Fibroblast of skin of right quadriceps (primary cell): ENCODE data around the gene UGT1A9.
"Not testable (repeated sequence)": the region's sequence is repeated elsewhere in the genome, so short reads cannot be mapped to it uniquely, and the experiment has no call there.

Source experiments
- DNase-seq: peaks from one replicate; pipeline ENCODE4 v3.0.0-alpha.2; 2013

Gene UGT1A9

DNA sequence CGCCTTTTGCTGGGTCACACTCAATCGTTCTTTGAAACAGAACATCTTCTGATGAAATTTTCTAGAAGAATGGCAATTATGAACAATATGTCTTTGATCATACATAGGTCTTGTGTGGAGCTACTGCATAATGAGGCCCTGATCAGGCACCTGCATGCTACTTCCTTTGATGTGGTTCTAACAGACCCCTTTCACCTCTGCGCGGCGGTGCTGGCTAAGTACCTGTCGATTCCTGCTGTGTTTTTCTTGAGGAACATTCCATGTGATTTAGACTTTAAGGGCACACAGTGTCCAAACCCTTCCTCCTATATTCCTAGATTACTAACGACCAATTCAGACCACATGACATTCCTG, 41.5 kb downstream of the UGT1A9 start:
- DNase-seq: no peak

DNA sequence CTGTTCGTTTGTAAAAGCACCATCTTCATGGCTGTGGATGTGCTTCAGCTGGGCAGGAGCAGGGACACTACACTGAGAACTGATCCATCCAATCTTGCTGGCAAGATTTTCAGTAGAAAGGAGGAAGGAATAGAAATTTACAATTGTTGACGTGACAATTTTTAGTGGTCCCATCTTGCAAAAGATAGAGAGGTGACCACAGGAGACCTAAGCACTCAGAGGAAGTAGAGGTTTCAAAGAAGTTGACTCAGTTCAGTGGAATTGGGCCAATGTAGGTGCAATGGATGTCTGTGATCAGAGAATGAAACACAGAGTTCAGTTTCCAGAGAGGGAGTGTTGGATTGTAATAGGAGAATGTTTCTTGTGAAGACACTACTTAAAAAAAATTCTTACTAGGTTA, 42.4 kb downstream of the UGT1A9 start:
- DNase-seq: no peak

DNA sequence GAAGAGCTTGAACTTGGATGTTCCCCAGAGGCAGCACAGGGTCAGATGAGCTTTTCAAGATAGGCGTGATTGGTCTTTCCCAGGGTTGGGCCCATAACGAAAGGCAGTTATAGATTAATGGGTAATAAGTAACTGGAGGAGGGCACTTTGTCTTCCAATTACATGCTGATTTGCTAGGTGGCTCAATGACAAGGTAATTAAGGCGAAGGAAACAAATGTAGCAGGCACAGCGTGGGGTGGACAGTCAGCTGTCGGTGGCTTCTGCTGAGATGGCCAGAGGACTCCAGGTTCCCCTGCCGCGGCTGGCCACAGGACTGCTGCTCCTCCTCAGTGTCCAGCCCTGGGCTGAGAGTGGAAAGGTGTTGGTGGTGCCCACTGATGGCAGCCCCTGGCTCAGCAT, 46.9 kb downstream of the UGT1A9 start, which contains the start of gene UGT1A4:
UGT1A4 (plus strand) TSS at position 185 of the 400 bp plus-strand sequence; CDS start at position 270, 85 bp downstream.
- no peak for DNase-seq

DNA sequence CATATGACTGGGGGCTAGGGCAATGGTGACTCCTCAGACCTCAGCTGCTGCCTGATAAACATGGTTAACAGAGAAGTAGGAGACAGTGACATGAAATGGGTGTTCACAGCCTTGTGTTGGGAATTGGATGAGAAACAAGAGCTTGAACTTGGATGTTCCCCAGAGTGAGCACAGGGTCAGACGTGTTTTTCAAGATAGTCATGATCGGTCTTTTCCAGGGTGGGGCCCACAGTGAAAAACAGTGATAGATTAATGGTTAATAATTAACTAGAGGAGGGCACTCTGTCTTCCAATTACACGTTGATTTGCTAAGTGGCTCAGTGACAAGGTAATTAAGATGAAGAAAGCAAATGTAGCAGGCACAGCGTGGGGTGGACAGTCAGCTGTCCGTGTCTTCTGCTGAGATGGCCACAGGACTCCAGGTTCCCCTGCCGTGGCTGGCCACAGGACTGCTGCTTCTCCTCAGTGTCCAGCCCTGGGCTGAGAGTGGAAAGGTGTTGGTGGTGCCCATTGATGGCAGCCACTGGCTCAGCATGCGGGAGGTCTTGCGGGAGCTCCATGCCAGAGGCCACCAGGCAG, 57.1 kb downstream of the UGT1A9 start, which contains the start of gene UGT1A3:
UGT1A3 (plus strand) TSS at position 320 of the 579 bp plus-strand sequence; CDS start at position 405, 85 bp downstream.
- DNase-seq: no peak

DNA sequence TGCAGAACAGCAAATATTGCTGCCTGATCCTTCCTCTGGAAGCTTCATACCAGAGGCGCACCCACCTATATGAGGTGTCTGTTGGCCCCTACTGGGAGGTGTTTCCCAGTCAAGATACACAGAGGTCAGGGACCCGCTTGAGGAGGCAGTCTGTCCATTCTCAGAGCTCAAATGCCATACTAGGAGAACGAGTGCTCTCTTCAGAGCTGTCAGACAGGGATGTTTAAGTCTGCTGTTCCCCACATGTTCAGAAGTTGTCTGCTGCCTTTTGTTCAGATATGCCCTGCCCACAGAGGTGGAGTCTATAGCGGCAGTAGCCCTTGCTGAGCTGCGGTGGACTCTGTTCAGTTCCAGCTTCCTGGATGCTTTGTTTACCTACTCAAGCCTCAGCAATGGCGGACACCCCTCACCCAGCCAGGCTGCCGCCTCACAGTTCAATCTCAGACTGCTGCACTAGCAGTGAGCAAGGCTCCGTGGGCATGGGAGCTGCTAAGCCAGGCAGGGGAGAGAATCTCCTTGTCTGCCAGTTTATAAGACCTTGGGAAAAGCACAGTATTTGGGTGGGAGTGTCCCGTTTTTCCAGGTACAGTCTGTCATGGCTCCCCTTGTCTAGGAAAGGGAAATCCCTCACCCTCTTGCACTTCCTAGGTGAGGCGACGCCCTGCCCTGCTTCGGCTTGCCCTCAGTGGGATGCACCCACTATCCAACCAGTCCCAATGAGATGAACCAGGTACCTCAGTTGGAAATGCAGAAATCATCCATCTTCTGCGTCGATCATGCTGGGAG, 65.4 kb downstream of the UGT1A9 start:
- not testable (repeated sequence) for DNase-seq

DNA sequence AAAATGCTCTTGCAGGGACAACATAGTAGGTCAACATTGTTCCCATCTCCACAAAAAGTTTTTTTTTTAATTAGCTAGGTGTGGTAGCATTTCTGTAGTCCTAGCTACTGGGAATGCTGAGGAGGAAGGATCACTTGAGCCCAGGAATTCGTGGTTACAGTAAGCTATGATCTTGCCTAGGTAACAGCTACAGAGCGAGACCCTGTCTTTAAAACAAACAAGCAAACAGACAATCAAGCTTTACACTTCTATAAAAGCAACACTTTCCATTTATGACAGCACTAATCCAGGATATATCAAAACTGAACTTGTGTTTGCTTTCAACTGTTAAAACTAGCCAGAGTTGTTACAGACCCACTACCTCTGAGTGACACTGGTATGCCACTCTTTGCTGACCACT, 69.2 kb downstream of the UGT1A9 start:
- DNase-seq: no peak

DNA sequence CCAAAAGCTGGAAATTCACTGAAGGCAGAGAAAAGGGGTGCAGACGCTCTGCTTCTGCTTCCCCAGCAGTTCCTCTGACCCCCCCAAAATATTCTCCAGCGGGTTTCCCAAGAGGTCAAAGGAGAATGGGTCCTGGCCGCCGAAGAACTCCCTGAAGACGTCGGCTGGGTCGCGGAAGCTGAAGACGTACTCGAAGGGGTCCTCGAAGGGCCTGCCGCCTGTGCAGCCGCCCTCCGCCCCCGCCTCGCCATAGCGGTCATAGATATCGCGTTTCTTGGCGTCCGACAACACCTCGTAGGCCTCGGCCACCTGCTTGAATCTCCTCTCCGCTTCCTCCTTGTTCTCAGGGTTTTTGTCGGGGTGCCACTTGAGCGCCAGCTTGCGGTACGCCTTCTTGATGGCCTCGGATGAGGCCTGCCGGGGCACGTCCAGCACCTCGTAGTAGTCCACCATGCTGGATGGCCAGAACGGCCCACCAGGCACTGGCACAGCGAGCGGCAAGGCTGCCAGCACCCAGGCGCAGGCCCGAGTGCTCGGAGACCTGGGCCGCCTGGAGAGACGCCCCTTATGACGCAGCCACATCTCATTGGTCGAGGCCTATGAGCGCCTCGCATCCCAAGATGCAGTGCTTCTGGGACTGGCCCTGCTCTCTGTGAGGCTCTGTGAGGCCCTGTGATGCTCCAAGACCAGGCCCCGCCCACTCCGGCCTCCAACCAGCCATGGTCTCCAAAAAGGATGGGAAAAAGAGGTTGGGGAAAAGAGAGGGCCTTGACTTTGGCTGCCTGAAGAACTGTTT, 72.0 kb downstream of the UGT1A9 start:
- no peak for DNase-seq

DNA sequence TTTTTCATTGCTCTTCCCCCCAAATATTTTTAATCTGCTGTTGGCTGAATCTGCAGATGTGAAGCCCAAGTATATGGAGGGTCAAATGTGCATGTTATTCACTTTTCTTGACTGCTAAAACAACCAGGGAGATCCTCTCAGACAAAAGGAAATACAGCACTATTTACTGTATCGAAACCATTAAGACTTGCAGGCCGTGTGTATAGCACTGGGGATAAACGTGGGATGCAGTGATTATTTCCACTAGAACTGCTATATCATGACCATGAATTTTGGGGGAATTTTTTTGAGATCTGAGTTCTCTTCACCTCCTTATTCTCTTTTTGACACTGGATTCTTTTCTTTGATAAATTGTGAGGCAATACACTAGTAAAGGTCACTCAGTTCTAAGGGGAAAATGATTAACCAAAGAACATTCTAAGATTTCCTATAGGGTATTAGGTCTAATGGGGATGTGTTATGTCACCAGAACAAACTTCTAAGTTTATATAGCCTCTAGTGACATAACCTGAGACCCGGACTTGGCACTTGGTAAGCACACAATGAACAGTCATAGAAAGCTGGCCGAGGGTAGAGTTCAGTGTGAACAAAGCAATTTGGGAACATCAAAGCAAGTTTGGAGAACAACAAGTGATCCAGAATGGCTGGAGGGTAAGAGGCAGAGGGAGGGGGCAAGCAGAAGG, 73.5 kb downstream of the UGT1A9 start:
- DNase-seq: no peak

DNA sequence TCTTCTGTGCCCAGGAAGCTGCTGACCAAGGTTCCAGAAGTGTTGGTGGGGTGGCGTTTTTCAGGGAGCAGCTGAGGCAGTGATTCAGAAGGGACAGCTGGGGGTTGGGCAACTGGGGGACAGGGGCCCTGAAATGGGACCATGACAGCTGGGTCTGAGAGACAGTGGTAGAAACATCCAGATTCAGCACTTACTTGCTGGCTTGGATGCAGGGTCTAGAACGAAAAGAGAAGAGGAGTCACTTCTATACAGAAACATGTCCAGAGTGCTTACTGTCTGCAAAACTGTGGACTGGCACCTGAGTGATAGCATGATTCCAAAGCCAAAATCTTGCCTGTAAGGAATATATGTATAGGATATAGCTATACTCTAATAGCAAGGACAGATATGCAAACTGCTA, 74.1 kb downstream of the UGT1A9 start:
- not testable (repeated sequence) for DNase-seq

DNA sequence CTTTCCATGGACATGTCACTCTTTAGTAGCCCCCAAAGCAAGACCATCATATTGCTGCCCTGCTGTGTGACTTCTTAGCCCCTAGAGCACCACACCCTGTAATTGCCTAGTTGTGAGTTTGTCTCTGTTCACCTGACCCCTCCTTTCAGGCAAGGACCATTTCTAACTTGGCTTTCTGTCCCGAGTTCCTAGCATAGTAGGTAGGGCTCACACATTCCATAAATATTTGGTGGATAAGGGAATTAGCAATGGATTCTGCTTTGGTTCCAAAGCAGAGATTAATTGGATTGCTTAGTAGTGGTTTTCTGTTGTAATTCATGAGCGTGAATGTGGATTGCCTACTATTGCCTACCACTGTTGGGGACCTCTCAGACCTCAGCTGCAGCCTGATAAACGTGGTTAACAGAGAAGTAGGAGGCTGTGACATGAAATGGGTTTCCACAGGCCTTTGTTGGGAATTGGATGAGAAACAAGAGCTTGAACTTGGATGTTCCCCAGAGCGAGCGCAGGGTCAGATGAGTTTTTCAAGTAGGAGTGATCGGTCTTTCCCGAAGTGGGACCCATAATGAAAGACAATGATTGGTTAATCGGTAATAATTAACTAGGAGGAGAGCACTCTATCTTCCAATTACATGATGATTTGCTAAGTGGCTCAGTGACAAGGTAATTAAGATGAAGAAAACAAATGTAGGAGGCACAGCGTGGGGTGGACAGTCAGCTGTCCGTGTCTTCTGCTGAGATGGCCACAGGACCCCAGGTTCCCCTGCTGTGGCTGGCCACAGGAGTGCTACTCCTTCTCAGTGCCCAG, 75.0 kb downstream of the UGT1A9 start:
- DNase-seq: no peak

DNA sequence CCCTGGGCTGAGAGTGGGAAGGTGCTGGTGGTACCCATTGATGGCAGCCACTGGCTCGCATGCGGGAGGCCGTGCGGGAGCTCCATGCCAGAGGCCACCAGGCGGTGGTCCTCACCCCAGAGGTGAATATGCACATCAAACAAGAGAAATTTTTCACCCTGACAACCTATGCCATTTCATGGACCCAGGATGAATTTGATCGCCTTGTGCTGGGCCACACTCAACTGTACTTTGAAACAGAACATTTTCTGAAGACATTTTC, 75.5 kb downstream of the UGT1A9 start:
- no peak for DNase-seq

DNA sequence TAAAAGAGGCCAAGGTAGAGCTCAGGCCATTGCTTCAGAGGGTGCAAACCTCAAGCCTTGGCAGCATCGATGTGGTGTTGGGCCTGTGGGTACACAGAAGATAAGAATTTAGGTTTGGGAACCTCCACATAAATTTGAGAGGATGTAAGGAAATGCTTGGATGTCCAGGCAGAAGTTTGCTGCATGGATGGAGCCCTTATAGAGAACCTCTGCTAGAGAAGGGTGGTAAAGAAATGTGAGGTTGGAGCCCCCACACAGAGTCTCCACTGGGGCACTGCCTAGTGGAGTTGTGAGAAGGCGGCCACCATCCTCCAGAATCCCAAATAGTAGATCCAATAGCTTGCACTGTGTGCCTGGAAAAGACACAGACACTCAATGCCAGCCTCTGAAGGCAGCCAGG, 79.0 kb downstream of the UGT1A9 start:
- not testable (repeated sequence) for DNase-seq

DNA sequence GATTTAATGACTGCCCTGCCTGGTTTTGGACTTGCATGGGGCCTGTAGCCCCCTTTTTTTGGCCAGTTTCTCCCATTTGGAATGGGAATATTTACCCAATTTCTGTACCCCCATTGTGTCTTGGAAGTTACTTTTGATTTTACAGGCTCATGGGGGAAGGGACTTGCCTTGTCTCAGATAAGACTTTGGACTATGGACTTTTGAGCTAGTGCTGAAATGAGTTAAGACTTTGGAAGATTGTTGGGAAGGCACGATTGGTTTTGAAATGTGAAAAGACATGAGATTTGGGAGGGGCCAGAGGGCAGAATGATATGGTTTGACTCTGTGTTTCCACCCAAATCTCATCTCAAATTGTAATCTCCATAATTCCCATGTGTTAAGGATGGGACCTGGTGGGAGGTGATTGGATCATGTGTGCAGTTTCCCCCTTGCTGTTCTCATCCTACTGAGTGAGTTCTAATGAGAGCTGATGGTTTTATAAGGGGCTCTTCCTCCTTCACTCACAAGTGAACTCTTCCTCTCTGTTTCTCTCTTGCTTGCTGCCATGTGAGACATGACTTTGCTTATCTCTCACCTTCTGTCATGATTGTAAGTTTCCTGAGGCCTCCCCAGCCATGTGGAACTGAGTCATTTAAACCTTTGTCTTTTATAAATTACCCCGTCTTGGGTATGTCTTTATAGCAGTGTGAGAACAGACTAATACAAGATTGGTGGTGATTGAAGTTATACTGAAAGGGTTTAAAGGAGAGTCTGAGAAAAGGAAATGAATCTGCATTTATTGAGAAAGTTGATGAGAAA, 79.7 kb downstream of the UGT1A9 start:
- DNase-seq: not testable (repeated sequence)

DNA sequence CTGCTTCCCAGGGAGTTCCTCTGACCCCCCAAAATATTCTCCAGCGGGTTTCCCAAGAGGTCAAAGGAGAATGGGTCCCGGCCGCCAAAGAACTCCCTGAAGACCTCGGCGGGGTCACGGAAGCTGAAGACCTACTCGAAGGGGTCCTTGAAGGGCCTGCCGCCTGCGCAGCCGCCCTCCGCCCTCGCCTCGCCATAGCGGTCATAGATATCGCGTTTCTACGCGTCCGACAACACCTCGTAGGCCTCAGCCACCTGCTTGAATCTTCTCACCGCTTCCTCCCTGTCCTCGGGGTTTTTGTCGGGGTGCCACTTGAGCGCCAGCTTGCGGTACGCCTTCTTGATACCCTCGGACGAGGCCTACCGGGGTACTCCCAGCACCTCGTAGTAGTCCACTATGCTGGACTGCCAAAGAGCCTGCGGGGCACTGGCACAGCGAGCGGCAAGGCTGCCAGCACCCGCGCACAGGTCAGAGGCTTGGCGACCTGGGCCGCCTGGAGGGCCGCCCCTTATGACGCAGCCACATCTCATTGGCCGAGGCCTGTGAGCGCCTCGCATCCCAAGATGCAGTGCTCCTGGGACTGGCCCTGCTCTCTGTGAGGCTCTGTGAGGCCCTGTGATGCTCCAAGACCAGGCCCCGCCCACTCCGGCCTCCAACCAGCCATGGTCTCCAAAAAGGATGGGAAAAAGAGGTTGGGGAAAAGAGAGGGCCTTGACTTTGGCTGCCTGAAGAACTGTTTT, 83.3 kb downstream of the UGT1A9 start:
- DNase-seq: no peak

DNA sequence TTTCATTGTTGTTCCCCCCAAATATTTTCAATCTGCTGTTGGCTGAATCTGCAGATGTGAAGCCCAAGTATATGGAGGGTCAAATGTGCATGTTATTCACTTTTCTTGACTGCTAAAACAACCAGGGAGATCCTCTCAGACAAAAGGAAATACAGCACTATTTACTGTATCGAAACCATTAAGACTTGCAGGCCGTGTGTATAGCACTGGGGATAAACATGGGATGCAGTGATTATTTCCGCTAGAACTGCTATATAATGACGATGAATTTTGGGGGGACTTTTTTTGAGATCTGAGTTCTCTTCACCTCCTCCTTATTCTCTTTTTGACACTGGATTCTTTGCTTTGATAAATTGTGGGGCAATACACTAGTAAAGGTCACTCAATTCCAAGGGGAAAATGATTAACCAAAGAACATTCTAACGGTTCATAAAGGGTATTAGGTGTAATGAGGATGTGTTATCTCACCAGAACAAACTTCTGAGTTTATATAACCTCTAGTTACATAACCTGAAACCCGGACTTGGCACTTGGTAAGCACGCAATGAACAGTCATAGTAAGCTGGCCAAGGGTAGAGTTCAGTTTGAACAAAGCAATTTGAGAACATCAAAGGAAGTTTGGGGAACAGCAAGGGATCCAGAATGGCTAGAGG, 84.9 kb downstream of the UGT1A9 start:
- DNase-seq: no peak

DNA sequence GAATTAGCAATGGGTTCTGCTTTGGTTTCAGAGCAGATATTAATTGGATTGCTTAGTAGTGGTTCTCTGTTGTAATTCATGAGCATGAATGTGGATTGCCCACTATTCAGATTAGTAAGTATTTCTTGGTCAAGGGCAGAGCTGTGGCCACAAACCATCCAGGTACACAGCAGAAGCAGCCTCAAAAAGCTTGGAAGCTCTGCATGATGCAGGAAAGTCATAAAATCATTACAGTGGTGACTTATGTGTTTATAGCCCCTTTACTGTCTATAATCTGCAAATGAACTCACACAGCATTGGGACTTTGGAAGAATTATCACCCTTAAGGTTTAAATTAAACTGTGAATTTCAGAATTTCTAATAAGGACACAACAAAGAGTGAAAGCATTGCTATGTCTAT, 86.4 kb downstream of the UGT1A9 start:
- no peak for DNase-seq

DNA sequence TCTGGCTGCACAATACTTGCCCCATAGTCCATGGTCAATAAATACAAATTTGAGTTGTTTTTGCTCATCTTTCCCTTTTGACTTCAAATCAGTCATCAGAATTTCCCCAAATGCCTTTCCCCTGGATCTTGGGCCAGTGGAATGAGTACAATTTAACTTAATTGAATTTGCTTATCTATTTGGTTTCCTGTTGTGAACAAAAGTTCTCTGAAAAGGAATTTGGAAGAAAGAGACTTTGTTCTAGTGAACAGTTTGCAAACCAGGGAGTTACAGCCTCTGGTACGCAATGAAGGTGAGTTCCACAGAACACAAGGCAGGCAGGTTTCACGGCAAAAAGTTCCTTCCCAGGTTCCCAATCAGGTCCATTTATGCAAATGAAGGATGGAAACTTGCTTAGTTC, 87.2 kb downstream of the UGT1A9 start:
- DNase-seq: no peak

DNA sequence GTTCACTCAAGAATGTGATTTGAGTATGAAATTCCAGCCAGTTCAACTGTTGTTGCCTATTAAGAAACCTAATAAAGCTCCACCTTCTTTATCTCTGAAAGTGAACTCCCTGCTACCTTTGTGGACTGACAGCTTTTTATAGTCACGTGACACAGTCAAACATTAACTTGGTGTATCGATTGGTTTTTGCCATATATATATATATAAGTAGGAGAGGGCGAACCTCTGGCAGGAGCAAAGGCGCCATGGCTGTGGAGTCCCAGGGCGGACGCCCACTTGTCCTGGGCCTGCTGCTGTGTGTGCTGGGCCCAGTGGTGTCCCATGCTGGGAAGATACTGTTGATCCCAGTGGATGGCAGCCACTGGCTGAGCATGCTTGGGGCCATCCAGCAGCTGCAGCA, 88.3 kb downstream of the UGT1A9 start, which contains the start of gene UGT1A1:
UGT1A1 (plus strand) TSS at position 228 of the 400 bp plus-strand sequence; CDS start at position 246, 18 bp downstream.
- DNase-seq: no peak

DNA sequence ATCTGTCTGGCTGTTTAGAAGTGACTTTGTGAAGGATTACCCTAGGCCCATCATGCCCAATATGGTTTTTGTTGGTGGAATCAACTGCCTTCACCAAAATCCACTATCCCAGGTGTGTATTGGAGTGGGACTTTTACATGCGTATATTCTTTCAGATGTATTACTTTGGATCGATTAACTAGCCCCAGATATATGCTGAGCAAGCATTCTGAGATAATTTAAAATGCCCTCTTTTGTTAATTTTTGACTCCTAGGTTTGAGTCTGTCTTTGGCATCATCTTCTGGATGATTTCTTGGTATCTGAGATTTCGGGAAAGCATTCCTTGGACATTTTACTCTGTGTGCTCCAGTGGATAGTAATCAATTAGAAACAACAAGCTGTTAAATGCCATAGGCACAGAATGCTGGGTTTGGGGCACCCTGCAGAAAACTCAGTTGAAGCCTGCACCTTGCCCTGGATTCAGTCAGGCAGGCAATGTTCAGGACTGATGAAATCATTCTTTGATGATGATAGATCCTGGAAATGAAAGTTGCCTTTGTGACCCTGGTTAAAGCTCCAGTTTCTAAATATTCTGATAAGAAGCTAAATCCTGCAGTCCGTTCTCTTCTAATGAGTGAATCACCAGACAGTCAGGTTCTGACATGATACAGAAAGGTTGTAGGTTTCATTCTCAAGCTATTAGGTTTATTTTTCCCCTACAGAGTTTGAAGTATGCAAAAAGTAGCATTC, 89.5 kb downstream of the UGT1A9 start:
- no peak for DNase-seq

DNA sequence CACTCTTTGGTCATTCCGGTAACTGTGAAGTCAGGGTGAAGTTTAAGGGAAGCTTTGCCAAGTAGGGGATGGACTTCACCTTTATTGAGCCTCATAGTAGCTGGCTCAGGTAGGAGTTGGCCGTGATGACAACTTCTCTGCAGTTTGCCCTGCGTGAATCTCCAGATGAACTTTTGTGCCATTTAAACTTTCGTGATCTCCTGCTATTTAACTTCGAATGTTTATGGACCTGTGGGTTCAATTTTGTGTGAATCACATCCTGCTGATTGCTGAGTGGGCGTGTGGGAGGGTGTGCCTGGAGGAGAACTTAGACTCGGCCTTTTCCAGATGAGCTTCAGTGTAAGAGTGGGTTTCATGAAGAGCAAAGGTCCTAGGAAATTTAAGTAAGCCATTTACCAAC, 92.6 kb downstream of the UGT1A9 start:
- DNase-seq: peak; percentile 3
